GM21447 (cell line): ENCODE results near the gene PTGES.
"Not testable (repeated sequence)": the region's sequence is repeated elsewhere in the genome, so short reads cannot be mapped to it uniquely, and the experiment has no call there.

Experiments
- ATAC-seq: cut with Tn5 transposase; IDR thresholded peaks from one replicate; pipeline ENCODE4 v1.9.1; 2021; ENCODE audit not compliant: unreplicated experiment

The PTGES gene, protein sequence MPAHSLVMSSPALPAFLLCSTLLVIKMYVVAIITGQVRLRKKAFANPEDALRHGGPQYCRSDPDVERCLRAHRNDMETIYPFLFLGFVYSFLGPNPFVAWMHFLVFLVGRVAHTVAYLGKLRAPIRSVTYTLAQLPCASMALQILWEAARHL

DNA sequence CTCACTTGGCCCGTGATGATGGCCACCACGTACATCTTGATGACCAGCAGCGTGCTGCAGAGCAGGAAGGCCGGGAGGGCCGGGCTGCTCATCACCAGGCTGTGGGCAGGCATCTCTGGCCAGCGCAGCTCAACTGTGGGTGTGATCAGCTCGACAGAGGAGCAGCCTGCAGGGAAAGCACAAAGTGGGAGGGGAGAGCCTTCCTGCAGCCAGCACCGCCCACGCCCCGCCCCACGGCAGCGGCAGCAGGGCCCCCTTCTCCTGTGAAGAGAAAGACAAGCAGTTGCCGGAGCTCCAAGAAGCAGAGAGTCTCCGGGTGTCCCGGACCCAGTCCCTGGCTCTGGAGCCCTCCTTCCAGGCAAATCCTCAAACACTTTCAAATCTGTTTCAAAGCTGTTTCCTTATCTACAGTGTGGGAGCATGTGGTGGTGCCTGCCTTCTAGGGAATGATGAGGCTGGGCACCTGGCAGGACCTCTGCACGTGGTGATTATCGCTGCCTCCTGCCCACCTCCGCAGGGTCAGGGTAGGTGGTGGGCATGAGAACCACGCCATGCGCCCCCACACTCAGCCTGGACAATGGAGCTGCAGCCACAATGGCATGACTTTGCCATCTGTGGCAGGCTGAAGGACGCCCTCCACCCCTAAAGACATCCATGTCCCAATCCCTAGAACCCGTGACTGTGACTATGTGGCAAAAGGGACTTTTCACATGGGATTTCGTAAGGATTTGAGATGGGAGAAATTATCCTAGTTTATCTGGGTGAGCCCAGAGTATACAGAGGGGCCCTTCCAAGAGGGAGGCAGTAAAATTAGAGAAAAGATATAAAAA is at the start of gene PTGES:
PTGES (minus strand) TSS at position 143 of the 830 bp plus-strand sequence; CDS start at position 113, 30 bp downstream.
- no peak for ATAC-seq

DNA sequence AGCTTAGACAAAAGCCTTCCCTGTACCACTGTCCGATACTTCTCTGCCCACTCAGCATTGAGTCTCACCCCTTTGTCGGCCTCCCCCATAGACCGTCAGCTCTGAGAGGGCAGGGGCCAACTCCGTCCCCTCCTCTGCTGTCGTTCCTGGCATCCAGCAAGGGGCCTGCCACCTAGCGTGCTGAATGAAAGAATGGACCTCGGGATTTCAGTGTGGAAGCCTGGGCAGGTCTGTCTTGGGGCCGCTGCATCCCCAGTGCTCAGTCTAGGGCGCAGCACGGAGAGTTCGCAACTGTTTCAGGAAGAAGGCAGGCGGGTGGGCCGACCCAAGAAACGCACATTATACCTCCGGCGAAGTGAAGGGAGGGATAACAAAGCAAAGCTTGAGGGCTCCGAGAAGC is 48.7 kb upstream of the PTGES start:
- ATAC-seq: no peak

DNA sequence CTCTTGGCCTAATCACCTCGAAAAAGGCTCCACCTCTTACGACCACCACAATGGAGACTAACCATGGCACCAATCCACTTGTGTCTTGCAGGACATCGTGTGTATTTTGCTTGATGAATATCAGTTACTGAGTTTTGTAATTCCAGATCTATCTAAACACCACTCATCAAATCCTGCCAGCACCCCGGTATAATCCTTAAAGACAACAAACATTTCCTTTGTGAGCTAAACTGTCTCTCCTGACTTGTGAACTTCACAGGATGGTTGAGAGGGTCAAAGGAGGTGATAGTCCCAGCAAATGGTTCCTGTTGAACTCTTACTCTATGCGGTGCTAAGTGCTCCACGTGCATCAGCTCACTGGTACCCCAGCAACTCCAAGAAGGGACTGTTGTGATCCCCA is 46.1 kb upstream of the PTGES start:
- no peak for ATAC-seq

DNA sequence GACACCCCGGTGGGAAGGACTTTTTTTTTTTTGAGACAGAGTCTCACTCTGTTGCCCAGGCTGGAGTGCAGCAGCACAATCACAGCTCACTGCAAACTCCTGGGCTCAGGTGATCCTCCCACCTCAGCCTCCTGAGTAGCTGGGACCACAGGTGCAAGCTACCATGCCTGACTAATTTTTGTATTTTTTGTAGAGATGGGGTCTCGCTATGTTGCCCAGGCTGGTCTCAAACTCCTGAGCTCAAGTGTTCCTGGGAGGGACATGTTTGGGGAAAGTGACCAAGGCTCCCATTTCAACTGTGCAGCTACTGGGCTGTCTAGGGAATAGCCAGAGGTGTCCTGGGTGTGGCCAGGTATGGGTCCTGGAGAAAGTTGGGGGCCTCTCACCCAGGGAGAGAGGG is 43.2 kb upstream of the PTGES start:
- not testable (repeated sequence) for ATAC-seq

DNA sequence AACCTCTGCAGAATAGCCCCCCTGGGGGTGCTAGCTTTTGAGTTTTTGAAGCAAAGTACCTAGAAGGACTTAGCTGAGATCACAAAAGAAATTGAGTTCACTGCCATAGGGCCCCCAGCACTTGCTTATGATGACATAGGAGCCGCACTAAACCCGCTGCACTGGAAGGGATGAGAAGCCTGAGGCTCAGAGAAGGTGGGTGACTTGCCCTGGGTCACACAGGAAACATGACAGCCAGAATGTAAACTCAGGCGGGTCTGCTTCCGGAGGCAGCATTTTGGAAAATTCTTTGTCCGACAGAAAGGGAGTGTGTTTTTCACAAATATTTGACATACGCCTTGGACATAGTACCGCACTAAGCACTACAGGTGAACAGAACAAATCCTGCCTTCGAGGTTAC is 41.7 kb upstream of the PTGES start:
- ATAC-seq: no peak

DNA sequence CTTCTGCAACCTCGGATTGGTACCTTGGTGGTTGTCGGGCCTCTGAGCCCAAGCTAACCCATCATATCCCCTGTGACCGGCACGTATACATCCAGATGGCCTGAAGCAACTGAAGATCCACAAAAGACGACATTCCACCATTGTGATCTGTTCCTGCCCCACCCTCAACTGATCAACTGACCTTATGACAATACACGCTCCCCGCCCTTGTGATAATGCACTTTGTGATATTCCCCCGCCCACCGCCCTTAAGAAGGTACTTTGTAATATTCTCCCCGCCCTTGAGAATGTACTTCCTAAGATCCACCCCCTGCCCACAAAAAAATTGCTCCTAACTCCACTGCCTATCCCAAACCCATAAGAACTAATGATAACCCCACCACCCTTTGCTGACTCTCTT is 33.6 kb upstream of the PTGES start:
- ATAC-seq: no peak

DNA sequence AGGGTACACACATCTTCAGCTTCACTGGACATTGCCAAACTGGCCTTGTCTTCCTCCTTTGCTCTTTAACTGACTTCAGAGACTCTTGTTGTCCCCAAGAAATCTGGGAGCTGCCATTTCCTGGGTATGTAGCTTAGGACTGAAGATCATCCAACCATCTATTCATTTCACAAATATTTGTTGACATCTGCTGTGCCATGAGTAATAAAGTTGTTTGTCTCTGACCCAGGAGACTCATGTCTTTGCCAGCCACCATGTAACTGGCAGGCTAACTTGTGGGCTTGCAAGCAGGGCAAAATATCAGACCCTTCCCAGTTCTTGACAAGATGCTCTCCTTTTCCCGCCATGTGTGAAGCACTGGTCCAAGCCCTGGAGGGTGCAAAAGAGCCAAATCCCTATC is 33.0 kb upstream of the PTGES start:
- no peak for ATAC-seq

DNA sequence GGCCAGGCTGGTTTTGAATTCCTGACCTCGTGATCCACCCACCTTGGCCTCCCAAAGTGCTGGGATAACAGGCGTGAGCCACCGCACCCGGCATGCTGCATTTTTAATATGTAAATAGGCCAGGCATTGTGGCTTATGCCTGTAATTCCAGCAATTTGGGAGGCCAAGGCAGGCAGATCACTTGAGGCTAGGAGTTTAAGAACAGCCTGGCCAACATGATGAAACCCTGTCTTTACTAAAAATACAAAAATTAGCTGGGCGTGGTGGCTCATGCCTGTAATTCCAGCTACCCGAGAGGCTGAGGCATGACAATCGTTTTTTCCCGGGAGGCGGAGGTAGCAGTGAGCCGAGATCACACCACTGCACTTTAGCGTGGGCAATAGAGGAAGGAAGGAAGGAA is 32.1 kb upstream of the PTGES start:
- ATAC-seq: not testable (repeated sequence)

DNA sequence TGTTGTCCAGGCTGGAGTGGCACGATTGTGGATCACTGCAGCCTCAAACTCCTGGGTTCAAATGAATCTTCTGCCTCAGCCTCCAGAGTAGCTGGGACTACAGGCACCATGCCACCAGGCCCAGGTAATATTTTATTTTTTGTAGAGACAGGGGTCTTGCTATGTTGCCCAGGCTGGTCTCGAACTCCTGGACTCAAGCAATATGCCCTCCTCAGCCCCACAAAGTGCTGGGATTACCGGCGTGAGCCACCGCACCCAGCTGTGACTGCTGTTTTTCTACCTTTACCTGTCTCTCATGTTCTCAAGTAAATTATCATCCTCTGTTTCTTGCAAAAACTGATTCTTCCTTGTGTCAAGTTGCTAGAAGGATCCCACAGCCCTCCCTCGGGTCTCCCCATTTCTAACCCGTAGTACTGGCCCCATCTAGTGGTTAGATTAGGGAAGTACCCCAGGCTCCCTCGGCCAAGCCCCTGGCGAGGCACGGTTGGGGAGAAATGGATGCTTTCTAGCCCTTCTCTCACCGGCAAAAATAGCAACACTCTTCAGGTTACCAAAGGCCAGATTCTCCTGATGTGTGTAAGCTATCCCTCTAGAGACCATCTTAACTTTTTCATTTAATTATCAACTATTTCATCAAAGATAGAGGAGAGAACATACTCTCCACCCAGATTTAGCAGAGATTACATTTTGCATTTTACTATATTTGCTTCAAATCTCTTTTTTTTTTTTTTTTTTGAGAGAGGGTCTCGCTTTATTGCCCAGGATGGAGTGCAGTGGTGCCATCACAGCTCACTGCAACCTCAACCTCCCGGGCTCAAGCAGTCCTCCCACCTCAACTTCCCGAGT is 30.9 kb upstream of the PTGES start:
- ATAC-seq: no peak

DNA sequence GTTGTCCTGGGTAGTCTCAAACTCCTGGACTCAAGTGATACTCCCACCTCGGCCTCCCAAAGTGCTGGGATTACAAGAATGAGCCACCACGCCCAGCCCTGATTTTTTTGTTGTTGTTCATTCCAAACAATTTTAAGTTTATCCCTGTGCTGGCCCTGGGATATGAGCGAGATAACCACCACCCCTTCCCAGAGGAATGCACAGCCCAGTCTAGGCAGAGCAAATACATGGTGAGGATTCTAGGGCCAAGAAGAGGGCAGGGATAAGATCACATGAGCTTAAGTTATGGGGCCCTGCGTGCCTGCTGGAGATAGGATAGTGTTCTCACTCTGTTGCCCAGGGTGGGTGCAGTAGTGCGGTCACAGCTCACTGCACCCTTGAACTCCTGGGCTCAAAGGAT is 29.1 kb upstream of the PTGES start:
- ATAC-seq: no peak

DNA sequence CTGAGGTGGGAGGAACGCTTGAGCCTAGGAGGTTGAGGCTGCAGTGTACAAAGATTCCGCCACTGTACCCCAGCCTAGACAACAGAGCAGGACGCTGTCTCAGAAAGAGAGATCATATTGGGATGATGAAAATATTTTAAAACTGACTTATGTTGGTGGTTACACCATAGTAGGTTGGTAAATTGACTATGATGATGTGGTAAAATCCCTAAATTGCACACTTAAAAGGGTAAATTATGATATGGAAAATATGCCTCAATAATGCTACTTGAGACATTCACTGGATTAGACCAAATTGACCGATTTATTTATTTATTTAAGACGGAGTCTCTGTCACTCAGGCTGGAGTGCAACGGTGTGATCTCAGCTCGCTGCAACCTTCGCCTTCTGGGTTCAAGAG is 28.3 kb upstream of the PTGES start:
- ATAC-seq: no peak

DNA sequence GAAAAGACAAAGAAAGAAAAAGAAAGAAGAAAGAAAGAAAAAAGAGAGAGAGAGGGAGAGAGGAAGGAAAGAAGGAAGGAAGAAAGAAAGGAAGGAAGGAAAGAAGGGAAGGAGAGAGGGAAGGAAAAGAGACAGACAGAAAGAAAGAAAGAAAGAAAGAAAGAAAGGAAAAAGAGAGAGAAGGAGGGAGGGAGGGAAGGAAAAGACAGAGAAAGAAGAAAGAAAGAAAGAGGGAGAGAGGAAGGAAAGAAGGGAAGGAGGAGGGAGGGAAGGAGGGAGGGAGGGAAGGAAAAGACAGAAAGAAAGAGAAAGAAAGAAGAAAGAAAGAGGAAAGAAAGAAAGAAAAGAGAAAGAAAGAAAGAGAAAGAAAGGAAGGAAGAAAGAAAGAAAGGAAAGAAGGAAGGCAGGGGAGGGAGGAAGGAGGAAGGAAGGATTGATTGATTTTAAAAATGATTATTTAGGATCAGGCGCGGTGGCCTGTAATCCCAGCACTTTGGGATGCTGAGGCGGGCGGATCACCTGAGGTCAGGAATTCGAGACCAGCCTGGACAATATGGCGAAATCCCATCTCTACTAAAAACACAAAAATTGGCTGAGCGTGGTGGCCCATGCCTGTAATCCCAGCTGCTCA is 26.8 kb upstream of the PTGES start:
- ATAC-seq: no peak

DNA sequence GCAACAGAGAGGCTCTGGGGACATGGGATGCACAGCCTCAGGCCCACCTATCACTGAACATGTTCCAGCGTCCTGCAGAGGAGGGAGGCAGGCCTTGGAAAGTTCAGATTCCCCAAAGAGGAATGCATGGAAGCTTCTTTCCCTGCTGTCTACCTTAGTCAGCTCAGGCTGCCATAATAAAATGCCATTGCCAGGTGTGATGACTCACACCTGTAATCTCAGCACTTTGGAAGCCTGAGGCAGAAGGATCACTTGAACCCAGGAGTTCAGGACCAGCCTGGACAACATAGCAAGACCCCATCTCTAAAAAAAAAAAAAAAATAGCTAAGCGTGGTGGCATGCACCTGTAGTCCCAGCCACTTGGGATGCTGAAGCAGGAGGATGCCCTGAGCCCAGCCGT is 25.6 kb upstream of the PTGES start:
- ATAC-seq: no peak

DNA sequence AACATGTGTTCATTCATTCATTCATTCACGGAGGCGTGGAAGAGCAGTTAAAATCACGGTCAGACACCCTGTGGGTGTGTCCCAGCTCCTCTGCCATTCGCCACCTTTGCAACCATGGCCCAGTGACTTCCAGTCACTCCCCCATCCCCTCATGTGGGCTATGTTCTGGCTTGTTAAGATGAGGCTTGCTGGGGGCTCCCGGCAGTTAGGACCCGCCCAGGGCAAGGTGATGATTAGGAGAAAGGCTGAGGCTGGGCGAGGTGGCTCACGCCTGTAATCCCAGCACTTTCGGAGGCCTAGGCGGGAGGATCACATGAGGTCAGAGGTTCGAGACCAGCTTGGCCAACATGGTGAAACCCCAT is 24.9 kb upstream of the PTGES start:
- no peak for ATAC-seq

DNA sequence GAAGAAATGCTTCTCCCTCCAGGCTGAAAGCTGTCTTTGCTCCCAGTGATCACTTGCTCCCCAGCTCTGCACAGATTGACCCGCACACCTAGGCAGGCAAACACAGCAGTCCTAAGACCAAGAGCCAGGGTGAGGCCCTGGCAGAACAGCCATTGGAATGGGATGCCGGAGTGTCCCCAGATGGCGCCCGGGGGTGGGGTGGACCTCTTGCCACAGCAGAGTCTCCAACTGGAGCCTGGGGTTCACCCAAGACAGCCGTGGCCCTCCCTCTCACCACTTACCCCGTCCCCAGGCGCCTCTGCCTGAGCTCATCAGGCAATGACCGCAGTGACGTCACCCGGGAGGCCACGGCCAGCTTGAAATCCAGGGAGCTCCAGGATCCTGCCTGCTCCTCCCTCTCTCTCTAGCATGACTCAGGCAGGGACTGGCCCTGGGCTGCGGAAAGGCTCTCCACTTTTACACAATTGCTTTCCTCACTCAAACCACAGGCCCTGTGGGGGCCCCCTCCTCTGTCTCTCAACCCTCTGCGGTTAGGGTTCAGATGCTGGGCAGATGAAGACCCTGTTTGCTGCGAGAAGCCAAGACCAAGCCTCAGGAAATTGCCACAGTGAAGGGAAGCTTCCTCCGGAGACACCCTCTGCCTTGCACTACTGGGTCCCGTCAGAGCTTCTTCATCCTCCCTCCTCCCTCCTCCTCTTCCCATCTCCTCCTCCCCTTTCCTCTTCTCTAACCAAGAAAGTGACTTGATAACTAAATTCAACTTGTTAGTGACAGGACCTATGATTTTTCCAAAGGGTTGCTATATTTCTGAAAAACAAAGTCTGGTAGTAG is 24.3 kb upstream of the PTGES start:
- no peak for ATAC-seq

DNA sequence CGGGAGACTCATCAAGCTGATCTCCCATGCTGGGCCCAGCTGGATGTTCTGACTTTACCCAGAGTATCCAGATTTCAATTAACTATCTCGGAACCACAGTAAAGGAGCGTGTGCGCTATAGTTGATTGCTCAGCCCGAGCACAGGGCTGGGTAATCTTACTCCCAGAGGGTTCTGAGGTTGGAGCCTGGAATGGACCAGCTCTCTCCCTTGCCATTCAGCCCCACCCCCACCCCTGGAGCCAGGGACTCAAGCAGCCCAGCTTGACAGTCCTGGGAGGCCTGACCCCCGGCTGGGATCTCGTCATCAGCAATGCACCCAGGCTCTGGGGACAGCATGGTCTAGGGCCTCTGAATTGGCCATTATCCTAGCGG is 23.7 kb upstream of the PTGES start:
- no peak for ATAC-seq

DNA sequence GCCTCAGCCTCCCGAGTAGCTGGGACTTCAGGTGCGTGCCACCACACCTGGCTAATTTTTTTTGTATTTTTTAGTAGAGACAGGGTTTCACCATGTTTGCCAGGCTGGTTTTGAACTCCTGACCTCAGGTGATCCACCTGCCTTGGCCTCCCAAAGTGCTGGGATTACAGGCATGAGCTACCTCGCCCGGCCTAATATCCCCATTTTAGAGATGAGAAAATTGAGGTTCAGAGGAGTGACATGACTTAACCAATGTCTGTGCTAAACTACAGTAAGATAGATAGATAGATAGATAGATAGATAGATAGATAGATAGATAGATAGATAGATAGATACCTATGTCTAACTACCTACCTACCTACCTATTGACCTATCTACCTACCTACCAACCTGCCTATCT is 23.3 kb upstream of the PTGES start:
- not testable (repeated sequence) for ATAC-seq

DNA sequence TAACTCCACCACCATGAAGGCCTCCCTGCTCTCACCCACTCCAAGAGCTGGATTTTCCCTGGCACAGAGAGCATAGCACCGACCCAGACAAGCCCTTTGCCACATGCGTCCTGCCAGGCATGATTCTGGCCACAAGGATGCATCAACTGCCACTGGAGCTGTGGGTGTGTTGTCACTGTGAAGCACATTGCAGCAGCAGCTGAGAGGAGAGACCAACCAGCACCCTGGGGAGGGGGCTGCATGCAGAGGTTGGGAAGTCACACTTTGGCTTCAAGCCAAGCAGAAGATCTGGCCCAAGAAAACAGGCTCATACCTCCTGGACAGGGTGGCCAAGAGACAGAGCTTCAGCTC is 22.6 kb upstream of the PTGES start:
- no peak for ATAC-seq

DNA sequence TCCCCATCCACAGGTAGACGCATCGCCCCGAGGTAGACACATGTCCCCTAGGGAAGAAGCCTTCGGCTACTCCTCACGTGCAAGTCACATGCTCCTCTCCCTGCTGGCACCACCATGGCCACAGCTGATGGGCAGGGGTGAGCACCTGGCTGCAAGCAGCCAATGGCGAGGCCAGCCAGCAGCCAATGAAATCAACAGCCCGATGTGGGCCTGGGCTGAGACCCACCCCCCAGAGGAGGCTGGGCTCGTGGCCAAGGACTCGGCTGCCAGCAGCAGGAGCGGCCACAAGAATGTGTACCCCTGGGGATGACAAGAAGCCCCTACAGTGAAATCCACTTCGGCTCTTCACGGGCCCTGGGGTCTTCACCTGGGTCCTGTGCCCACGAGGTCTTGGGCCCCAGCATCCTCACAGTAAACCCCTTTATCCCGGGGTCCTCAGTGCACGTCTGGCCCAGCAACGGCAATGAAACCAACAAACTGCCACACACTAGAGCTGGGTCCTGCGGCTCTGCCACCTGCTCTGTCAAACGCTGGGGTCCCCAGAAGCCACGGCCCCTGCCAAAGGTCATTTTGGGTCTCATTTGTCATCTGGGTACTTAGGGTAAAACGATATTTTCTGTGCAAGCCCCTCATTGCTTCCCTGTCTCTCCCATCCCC is 22.1 kb upstream of the PTGES start:
- no peak for ATAC-seq
